Measurements from ENCODE around the gene UBXN4. TPM values are rescaled to one million over a fixed set of nuclear protein-coding genes. Genes with fewer than 3 reads are reported as not detected.

The UBXN4 gene
- total and polyA plus RNA-seq, 5 donors, result 38.6 to 82.7 (median 59.8) TPM

DNA sequence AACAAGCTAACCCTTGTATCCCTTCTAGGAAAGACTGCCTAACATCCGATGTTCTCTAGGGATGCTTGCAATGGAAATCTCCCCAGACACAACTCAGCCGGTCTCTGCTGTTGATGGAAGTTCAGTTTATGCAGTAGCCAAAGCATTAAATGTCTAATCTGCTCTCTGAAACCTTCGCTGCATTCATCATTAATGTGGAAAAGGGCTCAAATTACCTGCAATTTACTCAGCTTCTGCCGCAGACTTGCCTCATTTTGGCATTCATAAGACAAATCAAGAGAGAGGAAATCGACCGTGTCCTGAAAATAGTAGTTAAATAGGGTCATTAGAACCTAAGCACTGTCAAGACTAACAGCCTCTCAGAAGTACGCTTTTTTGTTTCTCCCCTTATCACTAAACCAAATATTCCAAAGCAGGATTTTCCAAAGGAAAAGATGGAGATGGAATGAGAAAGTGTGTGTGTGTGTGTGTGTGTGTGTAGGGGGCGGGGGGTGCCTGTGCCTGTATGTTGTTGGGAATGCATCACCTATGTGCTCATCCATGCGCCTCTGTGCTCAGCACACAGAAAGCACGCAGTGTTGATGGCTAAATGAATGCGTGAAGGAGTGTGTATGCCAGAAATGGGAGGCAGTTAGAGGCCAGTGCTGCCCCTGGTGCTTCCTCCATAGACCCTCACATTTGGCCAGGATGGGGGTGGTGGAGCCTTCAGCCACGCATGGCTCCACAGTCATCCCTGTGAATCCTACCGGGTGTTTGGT, 87.9 kb downstream of the UBXN4 start:
- no peak for DNase-seq
- 84% methylated on average over 13 of the region's 13 CpGs for WGBS
- intact Hi-C loops (cut with DNase I), result no loop called here

GRCh38 chr2:135831180-135831812, 89.6 kb downstream of the UBXN4 start:
- no peak overlapping the region for H3K4me3 ChIP-seq (ENCODE audit: low read length)
- DNase-seq, result no peak
- H3K4me1 ChIP-seq (ENCODE audit: control insufficient read depth, insufficient read depth, low read length), result no peaks in the 10 kb centered on the region
- WGBS, result 74% methylated on average over 14 of the region's 14 CpGs
- H3K9me3 ChIP-seq (ENCODE audit: control insufficient read depth, low read length), result no peaks in the 10 kb centered on the region
- intact Hi-C loops (cut with DNase I), result no loop called here
- no peak overlapping the region for H3K27ac ChIP-seq (ENCODE audit: low read length)
- ATAC-seq, result no peak
- no peaks in the 10 kb centered on the region for H3K27me3 ChIP-seq (ENCODE audit: control insufficient read depth, insufficient read depth)

More for the DNA sequence above, 87.9 kb downstream of the UBXN4 start:
- Histone ChIP-seq H3K4me1 (ENCODE audit: control insufficient read depth, insufficient read depth, low read length) (no peaks in the 10 kb centered on the region), H3K27me3 (ENCODE audit: control insufficient read depth, insufficient read depth) (no peaks in the 10 kb centered on the region), H3K9me3 (ENCODE audit: control insufficient read depth, low read length) (no peaks in the 10 kb centered on the region), H3K4me3 (ENCODE audit: low read length) (no peak overlapping the region), H3K27ac (ENCODE audit: low read length) (no peak overlapping the region)
- no peak for ATAC-seq

DNA sequence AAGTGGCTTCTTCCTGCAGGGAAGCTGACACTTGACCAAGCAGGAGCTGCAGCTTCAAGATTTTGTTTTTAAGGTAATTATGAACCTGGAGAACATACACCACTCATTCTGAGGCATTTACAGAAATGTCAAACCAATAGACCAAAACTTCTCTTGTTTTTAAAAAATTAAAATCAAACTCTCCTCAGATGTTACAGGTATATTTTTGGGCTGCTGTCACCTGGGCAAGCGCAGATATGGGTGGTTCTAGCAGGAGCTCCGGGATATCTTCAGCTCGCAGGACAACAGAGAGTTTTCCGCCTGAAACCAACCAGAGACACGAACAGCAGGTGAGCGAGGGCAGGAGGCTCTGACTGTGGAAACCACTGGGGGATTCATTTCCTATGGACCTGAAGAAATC, 91.2 kb downstream of the UBXN4 start:
- WGBS, result 94% methylated on average over 6 of the region's 6 CpGs
- intact Hi-C loops (cut with DNase I), result no loop called here
- no peak overlapping the region for H3K27ac ChIP-seq (ENCODE audit: low read length)

More for the DNA sequence above, 91.2 kb downstream of the UBXN4 start:
- H3K4me3 ChIP-seq (ENCODE audit: low read length), result no peak overlapping the region
- no peaks in the 10 kb centered on the region for H3K27me3 ChIP-seq (ENCODE audit: control insufficient read depth, insufficient read depth)
- DNase-seq, result no peak
- ATAC-seq, result no peak
- no peaks in the 10 kb centered on the region for H3K4me1 ChIP-seq (ENCODE audit: control insufficient read depth, insufficient read depth, low read length)
- no peaks in the 10 kb centered on the region for H3K9me3 ChIP-seq (ENCODE audit: control insufficient read depth, low read length)

Other genes with a start within 250 kb of the UBXN4 start
- 1 to 10 TPM; 2.0 to 4.1 (median 3.3) TPM for gene ZRANB3, start 210.6 kb upstream of the UBXN4 start, total RNA-seq
- 0.88 TPM for gene ZRANB3, start 210.6 kb upstream of the UBXN4 start, polyA plus RNA-seq
- 10 to 100 TPM; 19.1 to 23.1 (median 20.8) TPM for gene R3HDM1, start 210.4 kb upstream of the UBXN4 start, total RNA-seq
- gene R3HDM1, start 210.4 kb upstream of the UBXN4 start, polyA plus RNA-seq, result 8.2 TPM
- not detected for gene LCT, start 95.3 kb downstream of the UBXN4 start, total RNA-seq
- not detected for gene LCT, start 95.3 kb downstream of the UBXN4 start, polyA plus RNA-seq
- 1 to 10 TPM; 5.1 to 5.8 (median 5.4) TPM for gene MCM6, start 134.6 kb downstream of the UBXN4 start, total RNA-seq
- 2.5 TPM for gene MCM6, start 134.6 kb downstream of the UBXN4 start, polyA plus RNA-seq
- gene DARS1, start 243.8 kb downstream of the UBXN4 start, total RNA-seq, result 10 to 100 TPM; 50.0 to 56.0 (median 54.3) TPM
- 63.4 TPM for gene DARS1, start 243.8 kb downstream of the UBXN4 start, polyA plus RNA-seq

All from right cardiac atrium (tissue), 5 donors.